Heart right ventricle (tissue), 16 donors: ENCODE results near the gene PLPP7. TPM values are rescaled to one million over a fixed set of nuclear protein-coding genes. Genes with fewer than 3 reads are reported as not detected.

Experiments
- ATAC-seq, 8 donors: fragments of 200-7000 bp; cut with Tn5 transposase; one replicate each; pipeline ENCODE4 v1.9.1; 2020; ENCODE audit warnings: mild to moderate bottlenecking in 8 of 8, moderate library complexity in 8 of 8, moderate number of reproducible peaks in 1 of 8
- DNase-seq, 2 donors: peaks; one replicate each; pipeline ENCODE4 v3.0.0-alpha.2; 2020
- H3K27ac ChIP-seq, 10 donors: fragments of 200-600 bp; sonication (generic) in 2 of 10; one replicate each; pipeline versions ENCODE4 v1.5.0 to v1.8.0; 2020 to 2022; ENCODE audit warnings: mild to moderate bottlenecking in 3 of 10
- H3K27me3 ChIP-seq, 7 donors: fragments of 200-600 bp; one replicate each; pipeline ENCODE4 v1.8.0; 2021 to 2022; ENCODE audit warnings: mild to moderate bottlenecking in 2 of 7
- H3K36me3 ChIP-seq, 9 donors: fragments of 200-600 bp; sonication (generic) in 1 of 9; one replicate each; pipeline versions ENCODE4 v1.5.0 to v1.8.0; 2020 to 2022; ENCODE audit warnings: mild to moderate bottlenecking in 2 of 9
- H3K4me1 ChIP-seq, 9 donors: fragments of 200-600 bp; sonication (generic) in 1 of 9; one replicate each; pipeline versions ENCODE4 v1.5.0 to v1.8.0; 2020 to 2022; ENCODE audit warnings: mild to moderate bottlenecking in 4 of 9
- H3K4me3 ChIP-seq, 10 donors: fragments of 200-600 bp; sonication (generic) in 2 of 10; one replicate each; pipeline versions ENCODE4 v1.5.0 to v1.8.0; 2020 to 2022; ENCODE audit warnings: mild to moderate bottlenecking in 7 of 10, moderate library complexity in 2 of 10
- H3K9me3 ChIP-seq, 11 donors: fragments of 200-600 bp in 10 of 11; sonication (generic) in 2 of 11; one replicate each; pipeline versions ENCODE4 v1.5.0 to v1.8.0; 2013 to 2022; ENCODE audit warnings: mild to moderate bottlenecking in 2 of 11, control low read depth in 1 of 11, moderate library complexity in 1 of 11
- WGBS, 2 donors: extraction: QIAGEN DNeasy Blood & Tissue Kit; methylation state at CpG; one replicate each; pipeline ENCODE4 v1.1.7; 2013; ENCODE audit warnings: inconsistent platforms in 1 of 2; 5-methylcytosine and 5-hydroxymethylcytosine counted together
- intact Hi-C, 10 donors: fragments of 100-400 bp; cut with DNase I; formaldehyde crosslinking; loops; one replicate each; pipeline versions ENCODE4 v1.11.1 to v1.14.2; 2022
- polyA plus RNA-seq, 2 donors: library from polyadenylated mRNA; stranded (reverse); fragments of 200-250 nt; gene quantifications; one replicate each; pipeline ENCODE4 v1.2.3, GENCODE V29; 2013
- total RNA-seq, 10 donors: library from RNA; stranded (reverse); fragmentation: NEBNext Ultra II Directional in 3 of 10; extraction: Animal tissue kit (Norgen Biotek cat#: 25700) in 3 of 10; gene quantifications; one replicate each; pipeline versions ENCODE4 v1.2.1 to v1.2.4, GENCODE V29; 2021 to 2023
- TF ChIP-seq, protein P1 (sequence below), 9 donors: fragments of 200-600 bp; sonication (generic) in 2 of 9; IDR thresholded peaks; one replicate each; pipeline versions ENCODE4 v1.5.0 to v1.8.0; 2021 to 2022; ENCODE audit warnings: antibody characterized with exemption in 9 of 9, mild to moderate bottlenecking in 5 of 9, moderate library complexity in 1 of 9
- donor health status: Arrhythmogenic right ventricular cardiomyopathy.
- donor health status: ischemic (EF 13 %, LVEDD 7.1; RV severe dilation, severe dysfunction).
- donor health status: healthy with polysubstance abuse.
- donor health status: DM: no; HTN: yes; CAD: no.
- donor health status: DM: no; HTN: no; CAD: no.
- donor health status: ischemic (EF 25% LVEDD 6.9; RV normal size, moderate dysfunction).
- donor health status: ischemic (EF 25% LVEDD 5.7; RV mildly dilated, moderate dysfunction).
- donor health status: healthy.
- donor health status: DM: yes; HTN: yes; CAD: no.
- donor health status: Ischemic cardiomyopathy.
- donor health status: ischemic (EF 35%, LVEDD 5.7; RV mildly dilated, moderate dysfunction).
- donor health status: nonischemic (EF 11% LVEDD 7.7; RV severe dilation, severe dysfunction).
- donor health status: DM: yes; HTN: yes; CAD: no.
- donor health status: PGD.
- donor health status: ischemic (EF 29% LVEDD 5.4; RV normal size, mild dysfunction).
- donor health status: nonischemic (EF 23%, LVEDD 6.1; RV moderate dilation, normal function).

Gene PLPP7
- total and polyA plus RNA-seq, 12 donors: 42.6 to 140 (median 102) TPM

DNA sequence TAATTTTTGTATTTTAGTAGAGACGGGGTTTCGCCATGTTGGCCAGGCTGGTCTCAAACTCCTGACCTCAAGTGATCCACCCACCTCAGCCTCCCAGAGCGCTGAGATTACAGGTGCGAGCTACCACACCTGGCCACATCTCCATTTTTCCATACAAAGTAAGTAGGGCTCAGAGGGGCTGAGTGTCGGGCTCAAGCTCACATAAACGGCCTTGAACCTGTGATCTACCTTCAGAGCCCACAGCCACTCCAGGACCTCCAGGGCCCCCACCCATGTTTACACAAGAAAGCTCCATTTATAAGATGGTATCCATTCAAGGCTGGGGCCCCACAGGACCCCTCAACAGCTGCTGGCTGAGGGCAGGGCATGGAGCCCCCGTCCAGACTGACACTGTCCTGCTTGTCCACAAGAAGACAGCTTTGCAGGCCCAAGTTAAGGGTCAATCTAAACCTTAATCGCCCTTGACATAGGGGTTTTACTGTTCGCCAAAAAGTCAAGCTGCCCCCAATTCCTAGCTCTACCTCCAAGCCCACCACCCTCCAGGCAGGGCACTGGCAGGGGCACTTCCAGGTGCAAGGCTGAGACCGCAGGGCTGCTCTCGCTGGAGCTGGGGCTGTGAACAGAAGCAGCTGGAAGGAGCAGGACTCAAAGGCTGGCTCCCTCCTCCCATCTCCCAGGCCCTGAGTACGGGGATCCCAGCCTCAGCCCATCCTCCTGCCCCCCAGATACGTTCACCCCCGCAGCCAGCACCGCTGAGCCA lies 32.1 kb upstream of the PLPP7 start:
- no peak for DNase-seq
- Histone ChIP-seq H3K27ac (peak overlapping the region in 8 of 10 donors; percentile 13 to 93 (median 70)), H3K36me3 (peaks cover 0 to 51% (median 26%) of the 10 kb centered on the region in 9 donors), H3K4me3 (no peak overlapping the region), H3K27me3 (no peaks in the 10 kb centered on the region), H3K9me3 (no peaks in the 10 kb centered on the region), H3K4me1 (peaks cover 21 to 74% (median 56%) of the 10 kb centered on the region in 9 donors)
- WGBS, 2 donors: 90 to 93% methylated on average over 15 of the region's 15 CpGs
- intact Hi-C loops: no loop called here
- TF ChIP-seq, protein P1, sequence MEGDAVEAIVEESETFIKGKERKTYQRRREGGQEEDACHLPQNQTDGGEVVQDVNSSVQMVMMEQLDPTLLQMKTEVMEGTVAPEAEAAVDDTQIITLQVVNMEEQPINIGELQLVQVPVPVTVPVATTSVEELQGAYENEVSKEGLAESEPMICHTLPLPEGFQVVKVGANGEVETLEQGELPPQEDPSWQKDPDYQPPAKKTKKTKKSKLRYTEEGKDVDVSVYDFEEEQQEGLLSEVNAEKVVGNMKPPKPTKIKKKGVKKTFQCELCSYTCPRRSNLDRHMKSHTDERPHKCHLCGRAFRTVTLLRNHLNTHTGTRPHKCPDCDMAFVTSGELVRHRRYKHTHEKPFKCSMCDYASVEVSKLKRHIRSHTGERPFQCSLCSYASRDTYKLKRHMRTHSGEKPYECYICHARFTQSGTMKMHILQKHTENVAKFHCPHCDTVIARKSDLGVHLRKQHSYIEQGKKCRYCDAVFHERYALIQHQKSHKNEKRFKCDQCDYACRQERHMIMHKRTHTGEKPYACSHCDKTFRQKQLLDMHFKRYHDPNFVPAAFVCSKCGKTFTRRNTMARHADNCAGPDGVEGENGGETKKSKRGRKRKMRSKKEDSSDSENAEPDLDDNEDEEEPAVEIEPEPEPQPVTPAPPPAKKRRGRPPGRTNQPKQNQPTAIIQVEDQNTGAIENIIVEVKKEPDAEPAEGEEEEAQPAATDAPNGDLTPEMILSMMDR (IDR thresholded peaks at IDR 0.05): no peak
- no peak for ATAC-seq

DNA sequence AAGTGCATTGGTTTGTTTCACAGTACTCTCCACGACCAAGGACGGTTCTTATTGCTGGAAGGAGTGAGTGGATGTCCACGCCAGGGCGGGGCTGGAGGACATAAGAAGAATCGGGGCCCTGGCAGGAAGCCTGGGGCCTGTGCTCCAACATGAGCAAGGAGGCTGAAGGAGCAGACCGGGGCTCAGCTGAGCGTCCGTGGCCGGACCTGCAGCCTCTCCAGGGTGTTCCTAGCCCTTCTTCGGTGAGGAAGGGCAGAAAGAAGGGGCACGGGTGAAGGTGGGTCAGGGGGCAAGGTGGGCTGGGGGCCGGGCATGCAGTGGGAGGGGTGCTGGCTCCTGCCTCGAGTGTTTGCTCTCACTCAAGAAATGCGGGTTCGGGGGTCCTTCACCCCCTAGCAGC lies 31.3 kb upstream of the PLPP7 start:
- intact Hi-C loops: no loop called here
- DNase-seq: peak in 1 of 2 donors; percentile 51
- Histone ChIP-seq H3K27ac (peak overlapping the region in 6 of 10 donors; percentile 13 to 93 (median 64)), H3K4me1 (peaks cover 21 to 72% (median 58%) of the 10 kb centered on the region in 9 donors), H3K27me3 (no peaks in the 10 kb centered on the region), H3K4me3 (no peak overlapping the region), H3K9me3 (no peaks in the 10 kb centered on the region), H3K36me3 (peaks cover 0 to 58% (median 30%) of the 10 kb centered on the region in 9 donors)
- no peak for ATAC-seq
- TF ChIP-seq, protein P1 (IDR thresholded peaks at IDR 0.05): no peak
- 61% methylated on average over 15 of the region's 15 CpGs for WGBS, 2 donors

DNA sequence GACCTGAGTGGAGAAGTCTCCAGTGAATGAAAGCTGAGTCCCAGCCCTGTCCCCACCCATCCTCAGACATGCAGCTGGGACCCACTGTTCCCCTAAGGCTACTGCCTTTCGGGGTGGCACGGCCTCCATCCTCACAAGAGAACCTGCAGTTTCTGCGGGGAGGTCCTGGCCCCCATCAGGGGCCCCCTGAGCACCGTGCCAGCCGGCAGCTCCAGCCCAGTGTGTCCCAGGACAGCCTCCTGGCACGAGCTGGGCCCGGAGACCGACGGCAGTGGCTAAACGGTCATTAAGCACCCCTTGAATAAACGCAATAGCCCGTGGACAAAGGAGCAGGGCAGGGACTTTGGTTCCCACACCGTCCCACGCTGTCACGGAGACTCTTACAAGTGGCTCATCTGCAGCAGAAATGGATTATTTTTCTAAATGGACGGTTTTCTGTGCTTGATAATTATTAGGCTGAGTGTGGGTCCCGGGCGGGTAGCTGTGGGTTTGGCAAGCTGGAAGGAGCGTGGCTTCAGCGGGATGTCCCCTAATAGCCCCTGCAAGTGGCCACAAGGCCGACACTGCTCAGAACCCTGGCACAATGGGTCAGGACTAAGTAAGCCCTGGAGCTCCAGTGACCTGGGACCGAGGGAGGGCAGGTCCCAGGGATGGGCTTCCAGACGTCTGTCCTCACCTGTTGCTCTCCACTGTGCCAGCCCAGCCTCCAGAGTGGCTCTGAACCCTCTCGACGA lies 30.7 kb upstream of the PLPP7 start:
- Histone ChIP-seq H3K4me3 (no peak overlapping the region), H3K36me3 (peaks cover 0 to 63% (median 30%) of the 10 kb centered on the region in 9 donors), H3K27ac (peak overlapping the region in 7 of 10 donors; percentile 13 to 93 (median 64)), H3K4me1 (peaks cover 21 to 70% (median 58%) of the 10 kb centered on the region in 9 donors), H3K27me3 (no peaks in the 10 kb centered on the region), H3K9me3 (no peaks in the 10 kb centered on the region)
- WGBS, 2 donors: 62 to 66% methylated on average over 25 of the region's 25 CpGs
- intact Hi-C loops: no loop called here
- DNase-seq (no peak), ATAC-seq (no peak)
- TF ChIP-seq, protein P1 (IDR thresholded peaks at IDR 0.05): no peak

DNA sequence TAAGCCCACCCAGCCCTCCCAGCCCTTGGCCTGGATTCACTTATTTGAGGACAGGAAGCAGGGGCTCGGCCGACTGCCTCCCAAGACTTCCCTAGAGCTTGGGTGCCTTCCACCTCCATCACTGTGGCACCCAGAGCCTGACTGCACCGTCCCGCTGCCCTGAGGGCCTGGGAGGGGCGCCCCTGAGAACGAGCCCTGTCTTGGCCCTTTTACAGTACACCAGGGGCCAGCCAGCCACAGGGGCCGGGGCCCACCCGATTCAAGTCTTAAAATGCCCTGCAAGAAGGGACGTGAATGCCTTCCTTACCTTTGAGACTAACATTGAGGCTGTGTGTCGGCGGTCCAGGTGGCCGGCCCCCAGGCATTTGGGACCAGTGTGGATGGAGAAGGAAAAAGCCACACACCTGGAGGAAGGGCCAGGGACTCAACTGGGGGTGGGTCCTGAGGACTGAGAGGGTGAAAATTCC lies 30.1 kb upstream of the PLPP7 start:
- H3K4me3 ChIP-seq: no peak overlapping the region
- H3K27me3 ChIP-seq: no peaks in the 10 kb centered on the region
- intact Hi-C loops: no loop called here
- DNase-seq (no peak), ATAC-seq (no peak)
- peak overlapping the region in 3 of 10 donors; percentile 23 to 84 (median 23) for H3K27ac ChIP-seq
- no peaks in the 10 kb centered on the region for H3K9me3 ChIP-seq
- peaks cover 18 to 70% (median 58%) of the 10 kb centered on the region in 9 donors for H3K4me1 ChIP-seq
- peaks cover 0 to 69% (median 30%) of the 10 kb centered on the region in 9 donors for H3K36me3 ChIP-seq
- TF ChIP-seq, protein P1 (IDR thresholded peaks at IDR 0.05): no peak
- WGBS, 2 donors: 87 to 91% methylated on average over 12 of the region's 12 CpGs
